AG09309 (cell line): ENCODE data around the gene PYDC2.
A peak's percentile ranks its signal among the peaks of the same experiment; 100 is the strongest.

Experiments used
- DNase-seq: peaks from one replicate; pipeline ENCODE4 v3.0.0-alpha.2; 2010; ENCODE audit warnings: low read depth
- H3K4me3 ChIP-seq: 2 replicates; pipeline ENCODE4 v1.5.1; 2011; ENCODE audit warnings: mild to moderate bottlenecking, low read depth, low read length, moderate library complexity; ENCODE audit not compliant: control insufficient read depth
- CTCF ChIP-seq: IDR thresholded peaks from 2 replicates; pipeline ENCODE4 v1.5.1; 2011; ENCODE audit warnings: mild to moderate bottlenecking, low read depth, low read length, inconsistent platforms; ENCODE audit not compliant: insufficient read depth, control insufficient read depth; ENCODE audit errors: missing control alignments

Gene PYDC2

DNA sequence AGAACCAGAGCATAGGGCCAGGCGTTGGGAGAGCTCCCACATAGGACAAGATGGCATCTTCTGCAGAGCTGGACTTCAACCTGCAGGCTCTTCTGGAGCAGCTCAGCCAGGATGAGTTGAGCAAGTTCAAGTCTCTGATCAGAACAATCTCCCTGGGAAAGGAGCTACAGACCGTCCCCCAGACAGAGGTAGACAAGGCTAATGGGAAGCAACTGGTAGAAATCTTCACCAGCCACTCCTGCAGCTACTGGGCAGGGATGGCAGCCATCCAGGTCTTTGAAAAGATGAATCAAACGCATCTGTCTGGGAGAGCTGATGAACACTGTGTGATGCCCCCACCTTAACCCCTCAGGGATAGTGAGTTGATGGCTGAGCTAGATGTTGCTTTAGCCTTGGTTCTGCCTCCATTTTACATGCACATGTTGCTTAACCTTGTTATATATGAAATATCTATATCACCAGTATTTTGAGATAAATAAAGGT is at the start of gene PYDC2:
Gene PYDC2 (plus strand): TSS at position 51 of the 483 bp plus-strand sequence. CDS start 0 bp downstream, at position 51.
- no peak for TF ChIP-seq CTCF
- no peak within 1 kb of the TSS for H3K4me3 ChIP-seq
- no peak for DNase-seq

GRCh38 chr3:191412759-191413158 is 48.2 kb upstream of the PYDC2 start:
- DNase-seq: peak; percentile 84
- H3K4me3 ChIP-seq: no peak overlapping the region
- no peak for TF ChIP-seq CTCF

GRCh38 chr3:191414286-191414685 is 46.7 kb upstream of the PYDC2 start:
- DNase-seq: no peak
- no peak for TF ChIP-seq CTCF
- H3K4me3 ChIP-seq: no peak overlapping the region

- no peak for DNase-seq
Observed at GRCh38 chr3:191414732-191415131, 46.2 kb upstream of the PYDC2 start.

DNA sequence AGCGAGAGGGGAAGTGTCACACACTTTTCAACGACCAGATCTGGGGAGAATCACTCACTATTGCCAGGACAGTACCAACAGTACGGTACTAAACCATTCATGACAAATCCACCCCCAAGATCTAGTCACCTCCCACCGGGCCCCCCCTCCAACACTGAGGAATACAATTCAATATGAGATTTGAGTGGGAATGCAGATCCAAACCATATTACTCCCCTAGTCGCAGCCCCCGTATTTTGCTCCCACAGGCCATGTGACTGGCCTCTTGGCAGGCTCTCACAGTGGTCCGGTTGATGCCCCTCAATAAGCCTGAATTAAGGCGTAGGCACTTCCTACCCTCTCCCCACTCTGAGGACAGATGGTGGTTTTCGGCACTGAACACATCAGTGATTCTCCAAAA is 45.4 kb upstream of the PYDC2 start:
- no peak for DNase-seq
- no peak for TF ChIP-seq CTCF
- no peak overlapping the region for H3K4me3 ChIP-seq

More at GRCh38 chr3:191414732-191415131, 46.2 kb upstream of the PYDC2 start:
- no peak overlapping the region for H3K4me3 ChIP-seq
- TF ChIP-seq CTCF: no peak

- no peak for TF ChIP-seq CTCF
- H3K4me3 ChIP-seq: no peak overlapping the region
- no peak for DNase-seq
Observed at GRCh38 chr3:191417457-191417729, 43.6 kb upstream of the PYDC2 start.

DNA sequence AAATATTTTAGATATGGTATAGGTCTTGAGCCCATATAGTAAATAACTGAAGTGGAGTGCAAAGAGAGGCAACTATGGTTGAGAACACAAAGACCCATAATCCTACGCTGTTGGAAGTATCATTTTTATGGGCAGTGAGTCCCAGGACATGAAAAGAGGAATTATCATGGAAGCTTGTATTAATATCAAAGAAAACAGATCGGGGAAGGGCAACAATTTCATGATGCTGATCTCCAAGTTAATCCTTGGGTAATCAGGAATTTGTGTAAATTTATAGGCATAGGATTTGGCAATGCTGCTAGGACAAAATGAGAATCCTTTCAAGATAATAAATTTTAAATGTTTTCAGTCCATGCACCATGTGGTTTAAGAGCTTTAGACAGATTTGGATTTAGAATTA is 40.2 kb upstream of the PYDC2 start:
- no peak for TF ChIP-seq CTCF
- no peak for DNase-seq
- no peak overlapping the region for H3K4me3 ChIP-seq
